ENCODE measurements around the gene GPATCH3.
"Not testable (repeated sequence)": the region's sequence is repeated elsewhere in the genome, so short reads cannot be mapped to it uniquely, and the experiment has no call there.

Gene GPATCH3

DNA sequence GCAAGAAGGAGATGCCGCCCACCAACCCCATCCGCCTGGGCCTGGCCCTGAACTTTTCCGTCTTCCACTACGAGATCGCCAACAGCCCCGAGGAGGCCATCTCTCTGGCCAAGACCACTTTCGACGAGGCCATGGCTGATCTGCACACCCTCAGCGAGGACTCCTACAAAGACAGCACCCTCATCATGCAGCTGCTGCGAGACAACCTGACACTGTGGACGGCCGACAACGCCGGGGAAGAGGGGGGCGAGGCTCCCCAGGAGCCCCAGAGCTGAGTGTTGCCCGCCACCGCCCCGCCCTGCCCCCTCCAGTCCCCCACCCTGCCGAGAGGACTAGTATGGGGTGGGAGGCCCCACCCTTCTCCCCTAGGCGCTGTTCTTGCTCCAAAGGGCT, 36.6 kb downstream of the GPATCH3 start:
- DNase-seq, result no peak

DNA sequence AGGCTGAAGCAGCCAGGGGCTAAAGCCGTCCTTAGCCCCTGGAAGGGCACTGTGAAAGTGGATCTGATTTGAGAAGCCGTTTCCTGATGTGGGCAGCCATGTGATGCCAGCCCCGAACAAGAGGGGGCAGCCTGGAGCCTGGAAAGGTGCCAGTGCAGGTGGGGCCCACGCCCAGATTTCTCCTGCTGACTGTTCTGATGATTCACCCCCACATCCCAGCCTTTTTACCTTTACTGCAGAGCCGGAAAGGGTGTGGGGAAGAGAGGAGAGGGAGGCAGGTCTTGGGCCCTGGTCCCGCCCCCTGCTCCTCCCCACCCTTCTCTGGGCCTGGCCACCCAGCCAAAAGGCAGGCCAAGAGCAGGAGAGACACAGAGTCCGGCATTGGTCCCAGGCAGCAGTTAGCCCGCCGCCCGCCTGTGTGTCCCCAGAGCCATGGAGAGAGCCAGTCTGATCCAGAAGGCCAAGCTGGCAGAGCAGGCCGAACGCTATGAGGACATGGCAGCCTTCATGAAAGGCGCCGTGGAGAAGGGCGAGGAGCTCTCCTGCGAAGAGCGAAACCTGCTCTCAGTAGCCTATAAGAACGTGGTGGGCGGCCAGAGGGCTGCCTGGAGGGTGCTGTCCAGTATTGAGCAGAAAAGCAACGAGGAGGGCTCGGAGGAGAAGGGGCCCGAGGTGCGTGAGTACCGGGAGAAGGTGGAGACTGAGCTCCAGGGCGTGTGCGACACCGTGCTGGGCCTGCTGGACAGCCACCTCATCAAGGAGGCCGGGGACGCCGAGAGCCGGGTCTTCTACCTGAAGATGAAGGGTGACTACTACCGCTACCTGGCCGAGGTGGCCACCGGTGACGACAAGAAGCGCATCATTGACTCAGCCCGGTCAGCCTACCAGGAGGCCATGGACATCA, 37.2 kb downstream of the GPATCH3 start, which contains the start of gene SFN:
Gene SFN, plus strand, starts transcription at position 369 of the 904 bp plus-strand sequence. Its CDS starts 64 bp downstream, at position 433.
- DNase-seq, result no peak

DNA sequence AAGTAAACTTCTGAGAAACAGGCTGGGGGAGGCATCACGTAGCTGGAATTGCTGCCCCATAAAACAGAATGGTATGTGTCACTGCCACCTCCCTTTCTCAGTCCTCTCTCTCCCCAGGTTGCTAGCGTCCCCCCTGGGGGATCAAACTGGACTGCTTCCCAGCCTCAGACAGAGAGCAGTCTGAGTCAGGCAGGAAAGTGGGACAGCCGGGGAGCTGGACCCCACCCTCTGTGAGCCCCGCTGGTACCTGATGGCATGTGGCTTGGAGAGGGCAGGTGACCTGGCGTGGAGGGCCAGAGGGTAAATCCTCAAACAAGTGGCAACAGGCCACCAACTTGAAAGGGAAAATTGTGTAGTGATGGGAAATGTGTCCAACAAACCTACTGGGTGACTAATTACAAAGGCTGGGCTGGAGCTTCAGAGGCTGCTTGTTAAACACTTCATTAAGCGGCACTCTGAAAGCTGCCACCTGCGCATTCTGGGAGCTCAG, 38.3 kb downstream of the GPATCH3 start:
- DNase-seq, result no peak

DNA sequence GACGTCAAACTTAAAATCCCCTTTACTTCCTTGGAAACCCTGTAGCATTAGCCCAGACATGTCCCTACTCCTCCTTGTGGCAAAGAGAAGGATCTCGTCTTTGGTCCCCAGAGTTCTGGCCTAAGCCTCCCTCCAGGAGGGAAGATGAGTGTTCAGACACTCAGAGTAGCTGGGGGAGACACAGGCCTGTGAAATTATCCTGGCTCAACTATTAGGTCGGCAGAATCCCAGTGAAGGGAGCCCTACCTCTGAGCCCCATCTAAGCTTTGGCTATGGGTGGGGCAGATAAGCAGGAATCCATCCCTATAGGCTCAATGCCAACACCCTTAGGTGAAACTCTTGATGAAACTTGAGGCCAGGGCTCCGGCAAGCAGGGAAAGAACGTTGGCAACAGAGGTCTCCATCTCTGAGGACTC, 39.0 kb downstream of the GPATCH3 start:
- DNase-seq, result no peak

DNA sequence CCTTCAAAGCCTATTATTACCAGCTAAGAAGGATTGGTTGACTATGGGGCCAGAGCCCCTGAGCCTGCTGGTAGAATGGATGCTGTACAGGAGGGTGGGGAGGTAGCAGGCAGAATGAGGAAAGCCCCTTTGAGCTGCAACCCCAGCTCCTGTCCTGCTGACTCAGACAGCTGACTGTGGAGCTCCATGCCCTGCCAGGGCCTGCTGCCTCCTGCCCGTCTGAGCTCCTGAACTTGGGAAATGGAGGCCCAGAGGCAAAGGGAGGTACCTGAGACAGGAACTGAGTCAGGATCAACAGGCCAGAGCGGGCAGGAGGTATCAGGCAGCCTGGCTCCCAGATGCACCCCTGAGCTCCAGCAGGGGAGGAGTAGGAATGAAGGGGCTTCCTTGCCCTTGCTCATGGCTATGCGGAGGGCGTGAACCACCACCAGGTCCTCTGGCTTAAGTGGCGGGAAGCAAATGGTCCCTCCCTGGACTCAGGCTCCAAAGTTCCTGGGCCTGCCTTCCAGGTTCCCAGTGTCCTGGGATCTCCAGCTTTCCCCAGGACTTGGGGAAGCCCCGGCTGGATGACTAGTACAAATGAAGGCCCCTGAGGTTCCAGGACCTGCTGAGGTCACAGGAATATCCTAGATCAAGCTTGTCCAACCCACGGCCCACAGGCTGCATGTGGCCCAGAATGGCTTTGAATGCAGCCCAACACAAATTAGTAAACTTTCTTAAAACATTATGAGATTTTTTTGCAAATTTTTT, 41.2 kb downstream of the GPATCH3 start:
- DNase-seq, result no peak

DNA sequence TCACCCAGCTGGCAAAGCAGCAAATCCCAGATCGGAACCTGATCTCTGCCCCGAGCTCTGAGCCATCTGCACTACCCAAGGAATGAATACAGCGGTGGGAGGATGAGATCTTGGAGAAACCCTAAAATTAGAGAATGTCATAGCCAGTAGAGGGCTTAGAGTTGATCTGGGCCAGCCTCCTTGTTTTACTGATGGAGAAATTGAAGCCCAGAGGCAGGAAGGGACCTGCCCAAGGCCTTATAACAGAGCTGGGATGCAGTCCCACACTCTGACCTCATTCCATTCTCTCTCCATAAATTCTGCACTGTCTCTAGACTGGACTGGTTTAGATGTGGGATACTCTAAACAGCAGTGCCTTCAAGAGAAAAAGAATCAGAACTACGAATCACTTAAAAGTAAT, 42.1 kb downstream of the GPATCH3 start:
- DNase-seq, result no peak

DNA sequence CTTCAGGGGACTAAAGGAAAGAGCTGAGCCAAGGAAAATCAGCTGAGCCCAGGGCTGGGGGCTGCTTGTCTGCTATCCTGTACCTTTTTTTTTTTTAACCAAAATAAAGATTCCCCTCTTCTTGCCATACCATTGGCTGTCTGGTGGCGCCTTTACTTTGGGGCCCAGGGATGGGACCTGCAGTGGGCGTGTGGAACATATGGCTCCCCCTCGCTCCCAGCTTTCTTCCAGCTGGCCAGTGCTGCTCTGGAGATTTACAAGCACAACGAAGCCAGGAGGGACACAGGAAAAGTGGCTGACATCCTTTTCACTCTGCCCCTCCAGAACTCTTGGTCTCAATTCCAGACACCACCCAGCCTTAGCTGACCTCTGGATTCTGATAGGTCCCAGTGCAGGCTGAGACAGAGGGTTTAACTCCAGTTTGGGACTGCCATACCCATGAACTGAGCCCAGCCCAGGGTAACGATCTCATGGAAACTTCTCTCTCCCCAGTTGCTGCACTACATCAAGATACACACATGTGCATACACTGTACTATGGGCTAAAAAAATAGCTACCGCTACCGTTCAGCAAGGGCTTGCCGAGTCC, 42.7 kb downstream of the GPATCH3 start:
- DNase-seq, result no peak

DNA sequence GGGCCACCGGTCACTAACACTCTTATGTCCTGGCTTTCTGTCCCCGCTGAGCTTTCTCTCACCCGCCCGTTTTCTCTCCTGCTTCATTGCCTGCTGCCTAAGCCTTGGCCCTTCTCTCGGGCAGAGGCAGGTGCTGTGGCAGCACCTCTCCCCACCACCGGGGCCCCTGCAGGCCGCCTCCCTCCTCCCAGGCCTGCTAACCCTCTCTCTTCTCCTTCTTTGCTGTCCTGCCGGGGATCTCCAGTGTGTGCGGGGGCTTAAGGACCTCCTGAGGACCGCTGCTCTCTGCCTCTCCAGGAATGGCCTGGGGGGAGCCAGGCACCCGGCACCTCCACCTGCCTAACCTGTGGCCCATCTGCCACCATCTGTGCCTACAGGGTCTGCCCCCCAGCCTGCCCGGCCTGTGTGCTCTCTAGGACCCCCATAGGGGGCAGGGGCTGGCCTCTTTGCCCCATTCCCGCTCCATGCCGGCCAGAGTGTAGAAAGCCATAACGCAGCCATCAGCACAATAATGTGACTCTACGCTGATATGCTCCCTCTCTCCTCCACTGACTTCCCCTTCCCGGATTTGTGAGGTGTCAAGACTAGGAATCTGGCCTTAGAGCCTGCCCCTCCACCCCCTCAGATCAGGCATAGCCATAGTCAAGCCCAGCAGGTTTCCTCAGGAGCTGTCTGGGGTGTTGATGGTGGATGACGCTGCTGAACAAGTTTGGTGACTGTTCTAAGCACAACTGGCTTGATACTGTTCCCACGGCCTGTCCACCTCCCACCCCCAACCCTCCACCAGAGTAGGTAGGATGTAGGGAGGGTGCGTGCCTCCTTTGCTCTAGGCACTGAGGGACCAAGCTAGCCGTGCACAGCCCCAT, 43.4 kb downstream of the GPATCH3 start:
- DNase-seq, result no peak

DNA sequence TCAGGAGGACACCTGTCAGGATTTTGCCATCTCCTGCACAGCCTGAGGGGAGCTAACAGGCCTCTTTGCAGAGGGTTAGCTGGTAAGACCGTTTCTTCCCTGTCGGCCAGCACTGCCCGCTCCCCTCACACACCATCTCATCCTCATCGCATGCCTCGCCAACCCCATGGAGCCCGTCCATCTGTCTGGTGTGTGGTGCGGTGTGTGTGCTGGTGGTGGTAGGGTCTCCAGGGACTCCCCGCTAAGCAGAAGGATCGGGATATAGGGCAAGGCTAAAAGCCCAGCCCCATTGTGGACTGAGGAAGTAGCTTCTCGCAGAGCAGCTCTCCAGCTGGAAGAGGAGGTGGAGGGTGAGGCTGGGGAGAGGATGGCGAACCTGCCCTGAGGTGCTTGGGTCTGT, 44.1 kb downstream of the GPATCH3 start:
- no peak for DNase-seq

DNA sequence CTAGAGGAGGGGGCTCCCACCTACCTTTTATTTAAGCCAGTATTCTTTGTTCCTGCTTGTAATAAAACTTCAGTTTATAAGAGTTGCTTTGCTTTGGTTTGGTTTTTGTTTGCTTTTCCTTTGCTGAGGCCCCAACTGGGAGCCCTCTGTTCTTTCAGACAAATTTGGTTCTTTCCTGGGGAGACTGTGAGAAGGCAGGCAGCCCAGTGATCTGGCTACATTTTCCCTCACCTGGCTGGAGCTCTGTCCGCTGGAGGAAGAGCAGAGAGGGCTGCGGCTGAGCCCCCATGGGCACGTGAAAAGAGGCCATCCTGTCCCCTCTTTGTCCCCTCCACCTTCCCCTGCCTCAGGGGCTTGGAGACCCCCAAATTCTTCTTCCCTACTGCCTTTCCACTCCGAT, 44.6 kb downstream of the GPATCH3 start:
- DNase-seq, result no peak

DNA sequence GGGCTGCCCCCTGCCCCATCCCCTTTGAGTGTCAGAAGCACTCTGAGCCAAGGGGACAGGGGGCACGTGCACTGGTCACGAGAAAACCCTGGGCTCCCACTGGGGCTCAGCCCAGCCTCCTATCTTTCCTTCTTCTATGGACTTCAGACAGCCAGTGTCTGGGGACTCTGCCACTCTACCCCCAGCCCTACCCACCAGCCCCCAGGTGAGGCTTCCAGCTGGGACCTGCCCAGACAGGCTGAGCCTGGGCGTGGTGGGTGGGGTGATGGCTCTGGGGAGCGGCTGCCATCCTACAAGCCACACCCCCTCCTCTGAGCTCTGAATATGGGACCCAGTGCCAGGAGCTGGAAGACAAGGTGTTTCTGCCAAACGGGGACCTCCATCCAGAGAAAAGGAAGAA, 45.4 kb downstream of the GPATCH3 start:
- no peak for DNase-seq

DNA sequence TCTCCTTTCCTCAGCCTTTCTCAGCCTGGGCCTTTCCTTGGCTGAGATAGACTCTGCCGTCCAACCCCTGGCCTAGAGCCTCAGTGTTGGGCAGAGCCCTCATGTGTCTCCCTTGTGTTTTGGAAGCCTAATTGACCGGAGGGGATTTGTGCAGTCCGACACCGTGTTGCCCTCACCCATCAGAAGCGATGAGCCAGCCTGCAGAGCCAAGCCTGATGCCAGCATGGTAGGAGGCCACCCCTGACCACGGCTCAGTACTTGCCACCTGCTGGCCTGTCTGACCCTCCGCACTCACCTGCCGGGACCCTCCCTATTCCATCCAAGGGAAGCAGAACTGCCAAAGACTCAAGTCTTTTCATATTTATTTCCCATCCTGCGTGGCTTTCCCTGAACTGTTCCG, 46.7 kb downstream of the GPATCH3 start:
- DNase-seq, result no peak

DNA sequence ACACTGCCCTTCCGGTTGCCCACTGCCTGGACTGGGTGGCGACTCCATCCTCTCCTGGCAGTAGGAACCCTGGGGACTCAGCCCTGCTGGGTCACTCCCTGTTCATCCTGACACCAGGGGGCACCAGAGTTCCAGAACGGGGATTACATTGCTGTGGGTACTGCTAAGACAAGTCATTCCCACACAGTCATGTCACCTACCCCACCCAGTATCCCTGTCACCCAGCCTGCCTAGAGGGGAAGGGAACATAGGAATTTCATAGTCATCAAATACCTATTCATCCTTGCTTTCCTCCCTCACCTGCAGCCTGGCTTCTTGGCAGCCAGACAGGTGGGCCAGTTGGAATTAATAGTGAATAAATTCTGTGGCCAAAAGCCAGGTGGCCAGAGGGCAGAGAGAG, 47.1 kb downstream of the GPATCH3 start:
- peak; percentile 78 to 90 (median 88) for DNase-seq

DNA sequence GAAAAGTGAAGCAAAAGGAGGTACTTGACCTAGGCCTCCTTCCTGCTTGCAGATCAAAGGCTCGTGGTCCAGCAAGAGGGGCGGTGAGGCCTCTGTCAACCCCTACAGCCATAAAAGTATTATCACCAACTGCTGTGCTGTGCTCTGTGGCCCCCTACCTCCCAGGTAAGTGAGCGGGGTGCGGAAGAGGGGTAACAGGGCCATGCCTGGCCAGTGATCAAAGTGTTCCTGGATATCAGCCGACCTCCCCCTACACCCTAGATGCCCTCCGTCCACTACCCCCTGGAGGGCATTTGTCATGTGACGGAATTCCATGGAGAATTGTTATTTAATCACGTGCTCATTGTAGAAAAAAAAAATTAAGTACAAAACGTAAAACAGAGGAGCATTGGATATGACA, 47.6 kb downstream of the GPATCH3 start:
- DNase-seq, result no peak

DNA sequence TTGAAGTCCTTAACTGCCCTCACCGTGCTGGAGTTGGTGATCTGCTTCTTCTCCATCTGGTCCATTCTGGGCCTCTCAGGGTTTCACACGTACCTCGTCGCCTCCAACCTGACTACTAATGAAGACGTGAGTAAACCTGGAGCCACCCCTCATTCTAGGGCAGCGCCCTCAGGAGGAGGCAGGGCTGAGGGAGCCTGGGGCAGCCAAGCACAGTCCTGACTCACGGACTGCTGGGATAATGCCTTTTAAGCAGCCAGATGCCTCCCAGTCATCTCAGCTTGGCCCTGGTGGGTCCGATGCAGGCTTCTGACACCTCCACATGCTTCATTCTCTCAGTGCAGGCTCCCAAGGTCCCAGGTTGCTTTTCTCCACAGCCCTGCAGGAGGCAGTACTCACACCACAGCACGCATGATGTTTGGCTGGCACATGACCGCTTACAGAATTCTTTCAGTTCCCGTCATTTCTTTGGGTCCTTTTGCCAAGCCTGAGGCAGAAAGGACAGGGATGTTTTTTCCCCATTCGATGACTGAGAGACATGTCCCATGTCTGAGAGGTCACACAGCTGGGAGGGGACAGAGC, 49.1 kb downstream of the GPATCH3 start:
- DNase-seq, result no peak

DNA sequence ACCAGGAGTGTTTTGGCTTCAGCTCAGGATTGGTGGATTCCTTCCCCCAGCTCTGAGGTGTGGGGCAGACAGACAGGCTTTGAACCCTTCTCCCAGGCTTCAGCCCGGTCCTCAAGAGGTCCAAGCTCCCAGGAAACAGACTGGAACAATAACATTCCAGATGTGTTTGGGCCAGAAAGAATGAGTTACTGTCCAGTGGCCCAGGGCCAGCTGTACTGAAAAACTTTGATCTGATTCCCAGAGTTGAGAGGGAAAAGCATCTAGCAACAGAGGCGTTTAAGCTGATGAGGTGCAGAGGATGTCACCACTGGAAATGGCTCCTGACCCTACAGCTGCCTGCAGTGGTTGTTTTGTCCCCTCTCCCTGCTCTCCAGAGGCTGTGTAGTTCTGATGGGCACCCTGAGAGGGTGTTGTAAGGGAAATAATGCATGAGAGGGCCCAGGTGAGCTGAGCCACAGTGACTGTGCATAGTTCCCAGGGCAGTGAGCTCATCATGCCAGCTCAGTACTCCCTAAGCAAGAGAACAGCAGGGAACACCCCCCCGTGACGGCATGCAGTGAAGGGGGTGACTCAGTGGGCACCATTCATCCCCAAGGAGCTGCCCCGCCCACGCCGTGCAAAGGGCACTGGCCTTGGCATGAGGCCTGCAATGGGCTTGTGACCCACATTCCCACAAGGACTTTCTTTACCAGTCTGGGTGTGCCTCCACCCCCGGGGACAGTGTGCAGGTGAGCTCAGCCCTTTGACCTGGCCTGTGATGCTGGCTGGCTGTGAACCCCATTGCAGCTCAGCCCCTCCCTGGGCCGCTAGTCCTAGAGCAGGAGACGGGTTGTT, 51.1 kb downstream of the GPATCH3 start:
- peak in 1 of 4 experiments; percentile 20 for DNase-seq

DNA sequence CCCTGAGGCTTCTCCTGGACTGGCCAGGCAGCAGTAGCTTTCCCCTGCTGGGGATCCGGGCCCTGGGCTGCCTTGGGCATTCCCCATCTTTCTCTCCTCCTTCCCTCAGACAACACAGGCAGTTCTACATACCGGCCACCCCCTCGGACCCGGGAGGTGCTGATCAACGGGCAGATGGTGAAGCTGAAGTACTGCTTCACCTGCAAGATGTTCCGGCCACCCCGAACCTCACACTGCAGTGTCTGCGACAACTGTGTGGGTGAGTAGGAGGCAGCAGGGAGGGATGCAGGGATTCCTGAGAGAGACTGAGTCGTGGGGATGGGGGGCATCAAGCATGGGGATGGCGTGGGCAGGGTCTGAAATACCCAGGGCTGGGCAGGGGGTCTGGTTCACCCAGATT, 51.8 kb downstream of the GPATCH3 start:
- DNase-seq, result no peak

DNA sequence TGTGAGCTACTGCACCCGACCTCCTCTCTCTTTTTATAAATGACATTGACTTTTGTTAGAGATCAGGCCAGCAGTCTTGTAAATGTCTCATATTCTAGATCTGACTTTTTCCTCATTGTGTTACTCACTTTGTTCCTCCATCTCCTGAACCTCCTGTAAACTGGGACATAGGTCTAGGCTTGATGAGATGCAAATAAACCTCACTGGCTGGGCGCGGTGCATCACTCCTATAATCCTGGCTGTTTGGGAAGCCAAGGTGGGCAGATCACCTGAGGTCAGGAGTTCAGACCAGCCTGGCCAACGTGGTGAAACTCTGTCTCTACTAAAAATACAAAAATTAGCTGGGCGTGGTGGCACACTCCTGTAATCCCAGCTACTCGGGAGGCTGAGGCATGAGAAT, 52.4 kb downstream of the GPATCH3 start:
- not testable (repeated sequence) for DNase-seq

DNA sequence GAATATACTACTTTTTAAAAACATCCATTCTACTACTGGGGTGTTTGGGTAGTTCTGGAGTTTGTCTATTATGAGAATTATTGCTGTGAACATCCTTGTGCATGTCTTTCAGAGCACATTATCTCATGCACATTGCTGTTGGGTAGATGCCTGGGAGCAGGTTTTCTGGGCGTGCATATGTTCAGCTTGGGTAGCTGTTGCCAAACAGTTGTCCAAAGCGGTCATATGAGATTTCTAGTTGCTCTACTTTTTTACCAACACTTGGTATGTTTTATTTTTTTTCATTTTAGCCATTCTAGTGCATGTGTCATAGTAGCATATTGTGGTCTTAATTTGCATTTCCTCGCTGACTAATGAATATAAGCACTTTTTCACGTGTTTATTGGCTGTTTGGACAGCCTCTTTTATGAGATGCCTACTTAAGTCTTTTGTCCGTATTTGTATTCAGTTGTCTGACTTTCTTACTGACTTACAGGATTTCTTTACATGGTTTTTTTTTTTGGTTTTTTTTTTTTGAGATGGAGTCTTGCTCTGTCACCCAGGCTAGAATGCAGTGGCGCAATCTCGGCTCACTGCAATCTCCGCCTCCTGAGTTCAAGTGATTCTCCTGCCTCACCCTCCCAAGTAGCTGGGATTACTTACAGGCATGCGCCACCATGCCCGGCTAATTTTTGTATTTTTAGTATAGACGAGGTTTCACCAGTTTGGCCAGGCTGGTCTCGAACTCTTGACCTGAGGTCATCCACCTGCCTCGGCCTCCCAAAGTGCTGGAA, 55.7 kb downstream of the GPATCH3 start:
- no peak for DNase-seq
